GM12878 (cell line): Measurements from ENCODE around the gene CDHR2. TPM values are rescaled to one million over a fixed set of nuclear protein-coding genes. Genes with fewer than 3 reads are reported as not detected.

ENCODE experiments used
- ATAC-seq: fragments of 200-7000 bp; cut with Tn5 transposase; 3 replicates; pipeline ENCODE4 v1.9.1; 2020; ENCODE audit warnings: mild to moderate bottlenecking, moderate library complexity
- BruUV-seq: library from RNA; stranded (reverse); fragments of 400-500 nt; replicated peaks from 2 replicates; lab custom pipeline; 2021; lab: Mats Ljungman, UMichigan
- CTCF ChIA-PET: fragments of 300-600 bp; sonication (Branson Sonifier 250); formaldehyde crosslinking; extraction: SDS; loops from one replicate; lab custom pipeline; 2021; ENCODE audit warnings: inconsistent platforms; lab: Yijun Ruan, JAX
- POLR2A ChIA-PET: fragments of 350-600 bp; formaldehyde crosslinking; extraction: SDS; loops from one replicate; lab custom pipeline; 2021; ENCODE audit warnings: inconsistent platforms; lab: Charles Lee
- RAD21 ChIA-PET: fragments of 300-600 bp; sonication (Branson Sonifier 250); formaldehyde crosslinking; loops from one replicate; lab custom pipeline; 2023; ENCODE audit warnings: antibody characterized with exemption; ENCODE audit not compliant: unreplicated experiment; lab: Charles Lee
- SMC1A ChIA-PET: fragments of 300-600 bp; sonication (Branson Sonifier 250); formaldehyde crosslinking; loops from one replicate; lab custom pipeline; 2023; ENCODE audit not compliant: unreplicated experiment, uncharacterized antibody; lab: Charles Lee
- DNase-seq: peaks from one replicate; pipeline ENCODE4 v3.0.0-alpha.2; 2011; ENCODE audit warnings: low read depth, low spot score
- FAIRE-seq: peaks from 3 replicates; lab custom pipeline; 2011; peaks lifted over from hg19 to GRCh38; lab: Jason Lieb, UNC
- H2AFZ ChIP-seq: 2 replicates; pipeline ENCODE4 v1.6.0; 2011; ENCODE audit warnings: low read depth, low read length, control low read depth; ENCODE audit not compliant: control insufficient read depth
- H3K27ac ChIP-seq: 2 replicates; pipeline ENCODE4 v1.5.1; 2011; ENCODE audit warnings: control low read depth; ENCODE audit not compliant: control insufficient read depth, insufficient read depth
- H3K27me3 ChIP-seq, 2 experiments: replicated peaks in 1 of 2; 2 replicates each; pipeline versions ENCODE4 v1.6.0 to v1.6.1; 2011; ENCODE audit warnings: low read length in 1 of 2; ENCODE audit not compliant: control insufficient read depth in 2 of 2, insufficient read depth in 2 of 2
- H3K36me3 ChIP-seq, 2 experiments: 2 replicates each; pipeline ENCODE4 v1.5.1; 2011; ENCODE audit warnings: low read length in 1 of 2; ENCODE audit not compliant: control insufficient read depth in 2 of 2, insufficient read depth in 2 of 2
- H3K4me1 ChIP-seq: 2 replicates; pipeline ENCODE4 v1.6.1; 2011; ENCODE audit warnings: mild to moderate bottlenecking, low read length, moderate library complexity, mixed read lengths; ENCODE audit not compliant: control insufficient read depth, insufficient read depth
- H3K4me2 ChIP-seq: 2 replicates; pipeline ENCODE4 v1.6.0; 2011; ENCODE audit warnings: control low read depth; ENCODE audit not compliant: control insufficient read depth, insufficient read depth
- H3K4me3 ChIP-seq: fragments of 200-600 bp; sonication (generic); 2 replicates; pipeline ENCODE4 v1.5.1; 2016
- H3K79me2 ChIP-seq: 2 replicates; pipeline ENCODE4 v1.6.0; 2011; ENCODE audit warnings: low read length; ENCODE audit not compliant: control insufficient read depth, insufficient read depth
- H3K9ac ChIP-seq: 2 replicates; pipeline ENCODE4 v1.8.0; 2011; ENCODE audit warnings: low read length, control low read depth, mixed read lengths; ENCODE audit not compliant: control insufficient read depth, insufficient read depth
- H3K9me3 ChIP-seq: replicated peaks from 3 replicates; pipeline ENCODE4 v1.5.1; 2011; ENCODE audit warnings: mild to moderate bottlenecking, low read length; ENCODE audit not compliant: control insufficient read depth, insufficient read depth
- H4K20me1 ChIP-seq: 2 replicates; pipeline ENCODE4 v1.6.0; 2011; ENCODE audit not compliant: control insufficient read depth, insufficient read depth
- MEF2A ChIP-seq: IDR thresholded peaks from 2 replicates; pipeline ENCODE4 v1.6.1; 2011; ENCODE audit warnings: low read depth, mild to moderate bottlenecking, low read length, moderate library complexity; ENCODE audit not compliant: insufficient read depth
- NFYB ChIP-seq: IDR thresholded peaks from 2 replicates; pipeline ENCODE4 v1.6.1; 2011; ENCODE audit warnings: low read depth, mild to moderate bottlenecking, low read length, improper control_type of control experiment, moderate library complexity; ENCODE audit not compliant: insufficient read depth
- REST ChIP-seq: IDR thresholded peaks from 2 replicates; pipeline ENCODE4 v1.6.1; 2012; ENCODE audit warnings: mild to moderate bottlenecking, low read depth, low read length
- RUNX3 ChIP-seq: IDR thresholded peaks from 2 replicates; pipeline ENCODE4 v1.6.1; 2012; ENCODE audit warnings: low read length, inconsistent platforms
- USF1 ChIP-seq: IDR thresholded peaks from 2 replicates; pipeline ENCODE4 v1.6.1; 2011; ENCODE audit warnings: borderline replicate concordance, low read depth, mild to moderate bottlenecking, moderate library complexity, mixed read lengths, low read length; ENCODE audit not compliant: insufficient read depth; ENCODE audit errors: extremely low read length
- WGBS: methylation state at CpG from one replicate; pipeline ENCODE4 v1.1.6; 2016; ENCODE audit warnings: low lambda C conversion rate; ENCODE audit not compliant: insufficient replicate concordance, insufficient coverage; ENCODE audit errors: missing lambda C conversion rate; 5-methylcytosine and 5-hydroxymethylcytosine counted together
- in situ Hi-C: fragments of 300-500 bp; cut with MboI; formaldehyde crosslinking; loops from 9 replicates; pipeline ENCODE4 v1.14.3; 2018; ENCODE audit warnings: mixed read lengths
- intact Hi-C: fragments of 100-400 bp; cut with micrococcal nuclease; formaldehyde crosslinking; loops from one replicate; pipeline ENCODE4 v1.14.2; 2022; ENCODE audit not compliant: unreplicated experiment
- polyA plus RNA-seq, 11 experiments: library from polyadenylated mRNA; depleted of rRNA in 4 of 11; unstranded in 6 of 11; stranded (reverse) in 5 of 11; fragments of >200 nt; fragmentation: Nextera tagmentation in 4 of 11; fragmentation: Illumina TruSeq in 1 of 11; extraction: Ambion mirVana in 4 of 11; extraction: Trizol in 1 of 11; gene quantifications; 1 replicate in 1 of 11; 2 replicates in 10 of 11; pipeline versions ENCODE4 v1.2.1 to v1.2.3, GENCODE V29; 2011 to 2016; ENCODE audit warnings: inconsistent platforms in 2 of 11, missing spikeins in 2 of 11, low read depth in 1 of 11
- total RNA-seq, 4 experiments: library from RNA; depleted of rRNA in 3 of 4; stranded (reverse); fragments of >200 nt in 3 of 4; fragmentation: Illumina TruSeq in 1 of 4; extraction: Trizol in 1 of 4; gene quantifications; 2 replicates each; pipeline versions ENCODE4 v1.2.1 to v1.2.3, GENCODE V29; 2013 to 2021

Gene CDHR2
- total and polyA plus RNA-seq, 10 of the 15 experiments (the other 5 are each of a cell fraction or from before 2014, with no cell fraction given): 0.03 to 0.46 (median 0.06) TPM; not detected in 5

GRCh38 chr5:176514244-176514950 is 34.7 kb upstream of the CDHR2 start (continued):
- TF ChIP-seq REST: no peak
- no peak for TF ChIP-seq NFYB
- TF ChIP-seq MEF2A: no peak
- TF ChIP-seq, all 136 proteins: peak for 0

GRCh38 chr5:176515396-176515795 is 33.7 kb upstream of the CDHR2 start:
- 31% methylated on average over 4 of the region's 4 CpGs for WGBS
- ChIA-PET POLR2A (no interaction called here), RAD21 (no interaction called here), SMC1A (no interaction called here), CTCF (no interaction called here)
- intact Hi-C loops: no loop called here
- Histone ChIP-seq H3K4me2 (no peak overlapping the region), H3K4me1 (no peaks in the 10 kb centered on the region), H3K27me3 (no peaks in the 10 kb centered on the region), H2AFZ (no peak overlapping the region), H3K9ac (no peak overlapping the region), H4K20me1 (no peaks in the 10 kb centered on the region), H3K79me2 (no peaks in the 10 kb centered on the region), H3K9me3 (no peaks in the 10 kb centered on the region), H3K4me3 (no peak overlapping the region), H3K36me3 (no peaks in the 10 kb centered on the region), H3K27ac (no peak overlapping the region)
- BruUV-seq: no TSS peak
- no peak for DNase-seq
- in situ Hi-C loops: no loop called here
- no peak for FAIRE-seq
- no peak for TF ChIP-seq USF1
- TF ChIP-seq RUNX3: 0 out of 2 replicates have a peak, but pooled peaks have one; percentile 6
- no peak; the same call in 2 of the 3 replicates for ATAC-seq
